AG10803 (cell line): Measurements from ENCODE around the gene RHBDF1.

ENCODE experiments used
- DNase-seq: peaks from one replicate; pipeline ENCODE4 v3.0.0; 2010; ENCODE audit warnings: low read depth
- H3K4me3 ChIP-seq: 2 replicates; pipeline ENCODE4 v1.5.1; 2011; ENCODE audit warnings: mild to moderate bottlenecking, low read length, control low read depth
- TF ChIP-seq, protein P1 (sequence below): conservative IDR thresholded peaks from 2 replicates; pipeline ENCODE4 v1.5.1; 2011; ENCODE audit warnings: mild to moderate bottlenecking, low read length, control low read depth, inconsistent platforms

RHBDF1 gene

DNA sequence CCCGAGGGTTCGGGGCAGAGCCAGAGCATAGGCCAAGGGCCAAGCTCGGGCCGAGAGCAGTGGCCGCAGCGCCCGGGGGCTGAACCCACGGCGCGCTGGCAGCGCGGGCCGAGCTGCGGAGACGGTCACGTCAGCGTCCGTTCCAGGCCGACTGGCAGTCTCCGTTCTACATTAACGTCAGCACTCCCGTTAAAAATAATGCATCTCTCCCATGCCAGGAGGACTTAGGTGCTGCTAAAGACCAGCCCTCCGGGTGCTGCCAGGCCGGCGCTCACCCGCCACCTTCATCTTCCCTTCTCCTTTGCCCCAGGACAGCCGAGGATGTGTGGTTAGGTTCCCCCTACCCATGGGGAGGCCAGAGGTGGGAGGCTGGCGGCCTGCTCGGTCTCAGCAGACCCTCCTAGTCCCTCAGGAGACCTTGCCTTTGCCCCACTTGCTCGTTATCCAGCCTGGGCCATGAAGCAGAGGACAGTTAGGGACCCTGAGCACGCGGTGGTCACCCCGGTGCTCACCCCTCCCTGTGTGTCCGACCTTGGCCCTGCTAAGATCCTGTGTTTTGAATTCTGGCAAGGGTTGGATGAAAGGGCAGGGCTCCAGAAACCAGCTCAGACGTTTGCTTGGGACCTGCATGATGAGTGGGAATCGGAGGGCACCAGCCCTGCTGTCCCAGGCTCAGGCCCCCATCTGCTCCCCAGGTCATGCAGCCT is 6.2 kb upstream of the RHBDF1 start:
- peak; percentile 46 for DNase-seq
- TF ChIP-seq, protein P1, sequence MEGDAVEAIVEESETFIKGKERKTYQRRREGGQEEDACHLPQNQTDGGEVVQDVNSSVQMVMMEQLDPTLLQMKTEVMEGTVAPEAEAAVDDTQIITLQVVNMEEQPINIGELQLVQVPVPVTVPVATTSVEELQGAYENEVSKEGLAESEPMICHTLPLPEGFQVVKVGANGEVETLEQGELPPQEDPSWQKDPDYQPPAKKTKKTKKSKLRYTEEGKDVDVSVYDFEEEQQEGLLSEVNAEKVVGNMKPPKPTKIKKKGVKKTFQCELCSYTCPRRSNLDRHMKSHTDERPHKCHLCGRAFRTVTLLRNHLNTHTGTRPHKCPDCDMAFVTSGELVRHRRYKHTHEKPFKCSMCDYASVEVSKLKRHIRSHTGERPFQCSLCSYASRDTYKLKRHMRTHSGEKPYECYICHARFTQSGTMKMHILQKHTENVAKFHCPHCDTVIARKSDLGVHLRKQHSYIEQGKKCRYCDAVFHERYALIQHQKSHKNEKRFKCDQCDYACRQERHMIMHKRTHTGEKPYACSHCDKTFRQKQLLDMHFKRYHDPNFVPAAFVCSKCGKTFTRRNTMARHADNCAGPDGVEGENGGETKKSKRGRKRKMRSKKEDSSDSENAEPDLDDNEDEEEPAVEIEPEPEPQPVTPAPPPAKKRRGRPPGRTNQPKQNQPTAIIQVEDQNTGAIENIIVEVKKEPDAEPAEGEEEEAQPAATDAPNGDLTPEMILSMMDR, result no peak
- peak overlapping the region; percentile 76 for H3K4me3 ChIP-seq

DNA sequence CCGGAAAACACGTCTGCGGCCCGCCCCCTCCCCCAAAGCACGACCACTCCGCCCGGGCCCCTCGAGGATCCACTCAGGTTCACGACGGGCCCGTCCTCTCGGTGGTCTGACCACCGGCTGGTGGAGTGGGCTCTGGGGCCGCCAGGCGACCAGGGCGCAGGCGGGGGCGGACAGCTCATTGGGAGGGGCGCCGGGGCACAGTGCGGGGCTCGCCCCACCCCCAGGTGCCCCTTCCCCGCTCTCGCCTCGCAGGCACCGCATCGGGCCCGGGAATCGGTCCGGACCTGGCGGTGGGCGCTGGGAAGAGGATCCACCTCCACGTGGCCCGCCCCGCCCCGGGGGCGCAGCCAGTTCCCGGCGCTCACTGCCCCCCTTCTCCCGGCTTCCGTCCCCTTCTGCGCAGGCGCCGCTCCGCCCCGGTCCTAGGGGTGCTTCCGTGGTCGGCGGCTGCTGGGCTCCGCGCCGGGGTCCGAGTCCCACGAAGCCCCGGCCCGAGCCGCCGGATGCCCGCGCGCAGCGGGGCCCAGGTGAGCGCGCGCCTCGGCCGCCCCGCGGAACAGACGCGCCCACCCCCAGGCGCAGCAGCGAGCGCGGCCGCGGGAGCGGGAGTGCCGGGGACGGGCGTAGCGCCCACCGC is 5.5 kb upstream of the RHBDF1 start, which contains the start of gene MPG:
TSS of gene MPG (plus strand) at position 419 of the 637 bp plus-strand sequence. CDS start at position 504, 85 bp downstream.
- peak; percentile 72 for DNase-seq
- peak within 1 kb of the TSS; percentile 76 for H3K4me3 ChIP-seq
- TF ChIP-seq, protein P1, result no peak

DNA sequence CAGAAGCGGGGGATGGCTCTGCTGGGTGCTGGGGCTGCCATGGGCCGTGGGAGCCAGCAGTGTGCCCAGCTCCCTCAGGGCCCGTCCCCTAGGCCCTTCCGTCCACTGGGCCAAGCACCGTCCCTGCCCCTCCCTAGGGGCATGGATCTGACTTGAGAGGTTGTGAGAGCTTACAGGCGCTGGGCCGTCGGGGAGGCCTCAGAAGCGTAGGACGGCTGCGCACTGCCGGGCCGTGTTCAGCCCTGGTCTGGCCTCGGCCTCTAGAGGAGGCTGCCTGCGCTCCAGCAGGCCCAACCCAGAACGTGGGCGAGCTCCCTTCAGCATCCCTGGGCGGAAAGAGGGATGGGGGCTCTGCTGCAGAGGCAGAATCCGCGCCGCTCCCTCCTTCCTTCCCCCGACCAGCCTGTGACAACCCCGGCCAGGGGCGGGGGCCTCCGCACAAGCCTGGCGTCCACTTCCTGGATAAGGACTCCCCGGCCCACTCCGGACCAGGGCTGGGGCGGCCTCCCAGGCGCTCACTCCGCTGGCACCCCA is 4.9 kb upstream of the RHBDF1 start:
- peak overlapping the region; percentile 76 for H3K4me3 ChIP-seq
- TF ChIP-seq, protein P1, result no peak
- DNase-seq, result peak; percentile 71

DNA sequence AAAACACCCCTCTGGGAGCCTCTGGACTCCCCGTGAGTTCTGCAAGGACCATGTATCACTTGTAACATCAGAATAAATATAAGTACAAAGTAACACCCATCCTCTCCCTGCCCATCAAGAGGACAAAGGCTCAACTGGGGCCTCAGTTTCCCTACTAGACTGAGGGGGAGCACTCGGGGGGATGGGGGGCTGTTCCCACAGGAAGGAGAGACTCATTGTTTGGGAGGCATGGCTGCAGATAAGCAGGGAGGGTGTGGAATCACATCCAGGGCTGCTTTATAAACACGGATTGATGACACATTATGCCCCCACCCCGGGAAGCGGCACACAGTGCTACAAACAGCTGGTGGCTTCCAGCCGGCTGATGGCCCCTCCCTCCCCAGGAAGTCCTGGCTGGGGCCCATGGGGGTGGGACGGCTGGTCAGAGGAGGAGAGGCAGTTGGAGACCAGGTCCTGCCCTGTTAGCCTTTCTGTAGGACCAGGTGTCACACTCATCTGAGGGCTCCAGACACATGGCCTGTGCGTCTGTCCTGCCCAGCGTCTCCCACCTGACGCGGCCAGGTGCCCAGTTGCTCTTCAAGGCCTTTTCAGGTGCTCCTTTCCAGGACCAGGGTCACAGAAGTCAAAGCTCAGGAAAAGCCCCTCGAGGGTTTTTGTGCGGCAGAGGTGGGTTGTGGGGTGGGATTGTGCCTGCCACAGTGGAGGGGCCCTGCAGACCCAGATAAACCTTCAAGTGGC is 4.3 kb upstream of the RHBDF1 start:
- peak; percentile 79 for DNase-seq
- H3K4me3 ChIP-seq, result peak overlapping the region; percentile 76

DNA sequence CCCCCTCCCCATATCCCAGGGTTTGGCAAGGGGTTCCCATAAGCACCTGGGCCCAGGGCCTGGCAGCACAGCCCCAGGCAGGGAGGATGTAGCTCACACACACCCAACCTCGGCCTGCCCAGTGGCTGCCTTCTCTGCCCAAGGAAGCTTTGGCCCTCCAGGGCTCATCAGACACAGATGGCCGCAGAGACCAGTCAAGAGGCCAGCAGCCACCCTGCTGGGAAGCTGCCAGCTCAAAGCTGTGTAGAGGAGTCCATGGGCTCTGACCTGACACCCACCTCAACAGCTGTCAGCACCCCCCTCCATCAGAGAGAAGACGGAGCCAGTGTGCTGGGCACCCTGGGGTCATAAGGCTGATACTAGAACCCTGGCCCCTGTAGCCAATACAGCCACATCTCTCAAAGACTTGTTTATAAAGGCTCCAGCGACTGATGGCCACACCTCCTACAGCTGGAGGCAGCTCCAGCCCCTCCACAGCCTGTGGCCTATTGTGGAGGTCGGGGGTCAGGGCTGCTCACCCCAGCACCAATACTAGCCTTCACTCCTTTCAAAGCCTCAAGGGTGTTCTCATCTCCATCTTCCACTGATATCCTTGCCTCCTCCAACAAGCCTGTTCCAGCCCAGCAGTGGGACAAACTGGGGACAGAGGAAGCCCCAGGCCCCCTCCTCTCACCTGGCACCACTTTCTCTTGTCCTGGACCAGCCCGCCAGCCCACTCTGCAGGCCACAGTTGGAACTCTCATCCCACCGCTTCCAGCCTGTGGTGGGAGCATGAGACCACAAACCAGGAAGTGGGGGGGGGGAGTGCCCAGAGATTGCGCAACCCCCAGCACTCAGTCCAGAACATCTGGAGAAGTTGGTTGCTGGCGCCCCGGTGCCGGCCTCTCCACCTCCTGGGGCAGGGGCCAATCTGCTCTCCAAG is 3.4 kb upstream of the RHBDF1 start:
- TF ChIP-seq, protein P1, result peak; percentile 50
- DNase-seq, result peak; percentile 93
- peak overlapping the region; percentile 9; the same call in 1 of the 2 replicates for H3K4me3 ChIP-seq

More for the DNA sequence above, 4.3 kb upstream of the RHBDF1 start:
- TF ChIP-seq, protein P1, result no peak

DNA sequence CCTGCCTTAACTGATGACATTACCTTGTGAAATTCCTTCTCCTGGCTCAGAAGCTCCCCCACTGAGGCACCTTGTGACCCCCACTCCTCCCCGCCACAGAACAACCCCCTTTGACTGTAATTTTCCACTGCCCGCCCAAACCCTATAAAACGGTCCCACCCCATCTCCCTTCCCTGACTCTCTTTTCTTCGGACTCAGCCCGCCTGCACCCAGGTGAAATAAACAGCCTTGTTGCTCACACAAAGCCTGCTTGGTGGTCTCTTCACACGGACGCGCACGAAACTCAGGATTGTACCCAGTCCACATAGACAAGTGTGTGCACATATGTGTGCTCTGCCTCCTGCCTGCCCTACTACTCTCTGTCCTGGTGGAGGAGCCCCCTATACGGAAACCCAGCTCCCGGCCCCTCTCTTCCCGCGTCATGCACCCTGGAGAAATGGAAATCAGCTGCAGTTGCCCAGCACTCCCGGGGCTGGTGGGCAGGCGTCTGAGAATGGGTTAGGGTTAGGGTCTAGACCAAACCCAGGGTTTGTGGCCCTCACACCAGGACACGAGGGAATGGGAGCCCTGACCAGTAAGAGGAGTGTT is 2.4 kb upstream of the RHBDF1 start:
- TF ChIP-seq, protein P1, result no peak
- DNase-seq, result no peak
- H3K4me3 ChIP-seq, result no peak overlapping the region
